ENCODE results near the gene PRG2.
"Not testable (repeated sequence)": the region's sequence is repeated elsewhere in the genome, so short reads cannot be mapped to it uniquely, and the experiment has no call there.

PRG2 gene

DNA sequence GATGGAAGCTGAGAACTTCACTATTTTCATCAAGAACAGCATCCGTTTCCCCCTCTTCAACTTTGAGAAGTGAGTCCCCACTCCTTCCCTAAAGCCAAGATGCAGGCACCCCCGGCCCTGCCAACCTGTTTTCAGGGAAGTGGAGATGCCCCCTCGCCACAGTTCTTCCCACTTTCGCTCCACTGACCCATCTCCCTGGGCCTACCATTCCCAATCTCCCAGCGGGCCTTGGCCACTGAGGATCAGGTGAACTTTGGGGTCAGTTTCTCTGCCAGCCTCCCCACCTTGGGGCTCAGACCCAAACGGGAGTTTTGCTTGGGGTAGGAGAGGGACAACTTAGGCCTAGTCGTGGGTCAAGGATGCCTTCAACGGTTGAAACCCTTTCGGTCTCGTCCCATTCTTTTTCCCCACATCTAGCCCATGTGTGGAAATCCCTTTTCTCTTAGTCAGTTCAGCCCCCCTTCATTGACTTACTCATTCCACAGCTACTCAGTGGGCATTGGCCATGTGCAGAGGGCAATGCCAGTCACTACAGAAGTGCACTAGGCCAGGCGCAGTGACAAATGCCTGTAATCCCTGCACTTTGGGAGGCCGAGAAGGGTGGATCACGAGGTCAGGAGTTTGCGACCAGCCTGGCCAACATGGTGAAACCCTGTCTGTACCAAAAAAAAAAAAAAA lies 41.7 kb downstream of the PRG2 start:
- no peak for DNase-seq

DNA sequence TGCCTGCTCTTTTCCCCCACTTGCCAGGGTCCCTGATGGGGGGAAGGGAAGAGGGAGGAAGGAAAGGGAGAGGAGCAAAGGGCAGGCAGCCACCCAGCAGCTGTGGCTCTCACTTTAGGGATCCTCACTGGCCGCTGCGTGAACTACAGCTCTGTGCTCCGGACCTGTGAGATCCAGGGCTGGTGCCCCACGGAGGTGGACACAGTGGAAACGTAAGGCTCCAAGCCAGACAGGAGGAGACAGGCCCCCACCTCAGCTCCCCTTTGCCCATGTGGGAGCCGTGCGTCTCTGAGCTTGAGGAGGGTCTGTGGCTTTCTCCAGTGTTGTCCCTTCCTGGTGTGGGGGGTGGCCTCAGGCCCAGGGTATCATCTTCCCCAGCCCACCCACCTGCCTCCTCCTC lies 42.4 kb downstream of the PRG2 start:
- no peak for DNase-seq

DNA sequence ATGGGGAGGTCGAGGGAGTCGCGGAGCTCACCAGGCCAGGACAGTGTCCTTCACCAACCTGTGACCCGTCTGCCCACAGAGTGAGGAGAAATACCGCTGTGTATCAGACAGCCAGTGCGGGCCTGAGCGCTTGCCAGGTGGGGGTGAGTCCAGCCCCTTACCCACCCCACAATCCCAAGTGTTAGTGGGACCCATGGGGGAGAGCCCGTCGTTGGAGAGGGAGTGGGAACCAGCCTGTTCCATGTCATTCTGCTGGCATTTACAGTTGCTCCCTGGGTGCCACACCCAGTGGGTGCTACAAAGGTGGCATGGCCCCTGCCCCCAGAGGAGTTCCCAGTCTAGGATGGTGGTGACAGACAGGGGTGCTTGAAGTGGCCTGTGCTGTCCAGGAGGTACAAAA lies 43.1 kb downstream of the PRG2 start:
- DNase-seq = no peak

DNA sequence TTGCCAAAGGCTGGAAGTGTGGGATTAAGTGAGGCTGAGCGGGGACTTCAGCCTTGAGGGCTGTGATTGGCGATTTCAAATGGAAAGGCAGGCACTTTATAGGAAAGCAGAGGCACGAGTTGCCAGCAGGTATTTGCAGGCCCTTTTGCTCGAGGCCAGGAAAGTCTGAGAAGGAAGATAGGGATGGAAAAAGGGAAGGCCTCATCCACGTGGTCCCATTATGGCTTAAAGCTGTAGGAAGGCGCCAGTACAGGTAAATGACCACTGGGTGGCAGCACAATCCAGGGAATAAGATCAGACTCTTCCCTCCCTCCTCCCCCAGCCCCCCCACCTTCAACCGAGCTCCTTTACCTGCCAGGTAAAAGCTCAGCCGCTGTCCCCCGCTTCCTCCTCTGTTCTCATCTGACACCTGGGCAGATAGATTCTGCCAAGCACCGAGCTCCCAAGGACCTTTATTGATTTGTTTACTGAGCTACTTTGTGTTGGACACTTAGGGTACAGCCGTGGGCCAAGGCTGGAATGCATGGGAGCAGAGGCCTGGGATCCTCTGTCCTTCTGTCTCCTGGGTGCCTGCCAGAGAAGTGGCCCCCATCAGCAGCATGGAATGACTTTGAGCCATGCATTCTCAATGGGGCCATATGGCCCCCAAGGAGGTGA lies 44.8 kb downstream of the PRG2 start:
- DNase-seq = peak in 48 of 56 donors; percentile 9 to 82 (median 34)

DNA sequence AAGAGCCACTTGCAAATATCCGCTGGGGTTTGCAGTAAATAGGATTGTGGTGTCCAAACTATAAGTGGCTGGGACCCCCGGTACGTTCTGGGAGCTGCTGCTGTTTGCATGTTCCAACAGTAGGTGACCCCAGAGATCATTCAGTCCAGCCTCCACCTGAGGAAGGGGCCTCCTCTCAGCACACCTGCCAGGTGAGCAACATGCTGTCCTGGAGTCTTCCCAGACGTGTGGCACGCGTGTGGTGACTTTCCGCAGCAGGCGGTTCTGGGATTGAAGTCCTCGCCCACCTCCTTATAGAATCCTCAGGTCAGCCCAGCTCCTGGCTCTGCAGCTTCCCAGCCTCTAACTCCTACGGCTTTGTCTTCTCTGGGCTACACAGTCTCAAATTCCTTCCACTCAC lies 45.6 kb downstream of the PRG2 start:
- DNase-seq = no peak

DNA sequence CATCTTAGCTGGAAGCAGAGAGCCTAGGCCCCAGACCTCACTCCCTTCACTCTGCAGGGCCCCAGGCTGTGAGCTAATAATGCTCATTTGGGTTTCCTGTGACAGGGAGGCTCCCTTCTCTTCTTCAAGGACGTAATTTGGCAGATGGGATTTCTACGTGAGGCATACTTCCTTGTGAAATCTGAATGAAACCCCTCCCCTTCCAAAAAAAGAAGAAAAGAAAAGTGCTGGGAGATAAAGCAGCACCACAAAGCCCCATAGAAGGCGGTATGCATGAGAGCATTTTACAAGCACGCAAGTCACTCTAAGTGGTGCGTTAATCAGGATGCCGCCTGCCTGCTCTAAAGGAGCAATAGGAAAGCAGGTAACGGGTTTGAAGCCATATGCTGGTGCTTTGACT lies 46.6 kb downstream of the PRG2 start:
- DNase-seq = no peak

- peak in 1 of 56 donors; percentile 10 for DNase-seq
Observed at GRCh38 chr11:57342702-57343101, 47.7 kb downstream of the PRG2 start.

GRCh38 chr11:57341250-57341808 lies 49.1 kb downstream of the PRG2 start:
- no peak for DNase-seq

DNA sequence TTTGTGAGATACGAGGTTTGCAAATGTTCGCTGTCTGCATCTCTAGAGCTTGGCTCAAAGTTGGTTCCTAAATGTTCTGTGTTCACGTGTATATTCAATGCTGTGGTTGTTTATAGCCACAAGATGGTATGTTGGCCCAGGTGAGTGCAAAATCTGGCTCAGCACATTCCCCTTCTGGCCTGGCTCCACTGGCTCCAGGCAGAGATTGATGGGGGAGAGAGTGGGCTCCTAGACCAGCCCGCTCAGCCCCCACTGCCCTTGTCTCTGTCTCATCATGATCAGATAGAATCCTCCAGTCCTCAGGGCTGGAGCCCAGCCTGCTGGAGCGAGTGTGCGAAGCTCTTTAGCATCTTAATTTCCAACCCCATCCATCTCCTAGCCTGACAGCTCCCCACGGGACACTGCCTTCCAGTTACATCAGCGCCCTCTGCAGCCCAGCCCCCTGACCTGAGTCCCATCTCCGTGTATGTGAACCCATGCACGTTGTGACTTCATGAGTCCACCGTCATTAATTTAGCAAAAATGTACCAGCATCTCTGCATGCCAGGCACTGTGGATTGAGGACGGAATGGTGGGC lies 50.3 kb downstream of the PRG2 start:
- no peak for DNase-seq

DNA sequence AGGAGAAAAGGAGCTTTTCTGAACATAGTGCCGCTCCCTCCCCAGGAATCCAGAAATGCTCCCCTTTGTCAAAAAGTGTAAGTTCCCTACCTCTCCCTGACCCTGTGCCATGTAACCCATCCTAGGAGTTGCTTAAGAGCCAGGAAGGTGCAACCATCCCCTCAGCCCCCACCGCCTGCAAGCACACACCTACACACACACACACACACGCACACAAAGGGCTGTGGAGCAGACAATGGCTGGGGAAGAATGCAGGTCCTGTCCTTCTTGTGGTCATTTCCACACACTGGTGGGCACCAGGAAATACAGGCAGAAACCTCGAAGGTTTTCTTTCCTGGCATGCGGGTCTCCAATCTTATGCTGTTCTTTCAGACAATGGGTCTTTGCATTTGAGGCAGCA lies 51.1 kb downstream of the PRG2 start:
- no peak for DNase-seq

DNA sequence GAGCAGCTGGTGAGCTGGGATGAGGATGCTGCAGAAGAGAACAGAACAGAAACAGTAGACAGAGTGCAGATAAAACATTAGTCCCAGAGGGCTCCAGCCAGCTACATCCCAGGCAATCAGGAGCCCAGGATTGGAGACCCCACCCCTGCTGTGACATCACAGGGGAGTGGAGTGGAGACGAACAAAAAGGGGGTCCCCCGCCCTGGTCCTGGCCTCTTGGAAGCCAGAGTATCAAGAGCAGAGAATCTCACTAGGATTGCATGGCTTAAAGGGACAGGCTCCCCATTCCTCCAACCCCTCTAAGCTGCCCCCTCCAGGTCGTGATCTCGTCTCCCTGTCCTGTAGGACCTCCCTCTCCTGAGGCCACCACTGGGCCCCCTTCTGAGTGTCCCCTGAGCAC lies 52.3 kb downstream of the PRG2 start, which contains the start of gene P2RX3:
P2RX3 (plus strand) TSS at position 211 of the 400 bp plus-strand sequence. CDS start 199 bp downstream, outside the sequence.
- no peak for DNase-seq

- not testable (repeated sequence) for DNase-seq
Observed at GRCh38 chr11:57336856-57337255, 53.6 kb downstream of the PRG2 start.

Measured in amygdala (tissue), 56 donors.